Colonic mucosa (tissue), 4 donors: ENCODE data around the gene BMPER. TPM values are rescaled to one million over a fixed set of nuclear protein-coding genes. Genes with fewer than 3 reads are reported as not detected.

Source experiments
- DNase-seq: peaks from one replicate; pipeline ENCODE4 v3.0.0-alpha.2; 2020
- H3K27ac ChIP-seq: fragments of 200-600 bp; one replicate; pipeline ENCODE4 v1.8.0; 2021
- H3K27me3 ChIP-seq: fragments of 200-600 bp; one replicate; pipeline ENCODE4 v1.8.0; 2021
- H3K36me3 ChIP-seq: fragments of 200-600 bp; one replicate; pipeline ENCODE4 v1.8.0; 2021
- H3K4me1 ChIP-seq: fragments of 200-600 bp; one replicate; pipeline ENCODE4 v1.8.0; 2021; ENCODE audit warnings: mild to moderate bottlenecking
- H3K4me3 ChIP-seq: fragments of 200-600 bp; one replicate; pipeline ENCODE4 v1.8.0; 2021
- H3K9ac ChIP-seq, 2 donors: one replicate each; pipeline ENCODE4 v1.7.0; 2013; ENCODE audit warnings: control low read depth in 2 of 2, low read depth in 2 of 2, low read length in 2 of 2
- H3K9me3 ChIP-seq: fragments of 200-600 bp; one replicate; pipeline ENCODE4 v1.8.0; 2021
- intact Hi-C: fragments of 100-400 bp; cut with DNase I; formaldehyde crosslinking; loops from one replicate; pipeline ENCODE4 v1.14.1; 2022
- total RNA-seq, 2 donors: library from RNA; stranded (reverse); fragmentation: NEBNext Ultra II Directional in 1 of 2; extraction: Animal tissue kit (Norgen Biotek cat#: 25700) in 1 of 2; gene quantifications; one replicate each; pipeline ENCODE4 v1.2.1, GENCODE V29; 2021
- TF ChIP-seq, protein P1 (sequence below): fragments of 200-600 bp; IDR thresholded peaks from one replicate; pipeline ENCODE4 v1.8.0; 2022; ENCODE audit warnings: antibody characterized with exemption, mild to moderate bottlenecking
- donor health status: healthy.
- donor health status: DM: no; HTN: no; CAD: no.
- donor health status: DM: no; HTN: no; CAD: no.

Gene BMPER
- total RNA-seq, 2 donors from 2014 or later: 0.85 to 1.3 TPM

DNA sequence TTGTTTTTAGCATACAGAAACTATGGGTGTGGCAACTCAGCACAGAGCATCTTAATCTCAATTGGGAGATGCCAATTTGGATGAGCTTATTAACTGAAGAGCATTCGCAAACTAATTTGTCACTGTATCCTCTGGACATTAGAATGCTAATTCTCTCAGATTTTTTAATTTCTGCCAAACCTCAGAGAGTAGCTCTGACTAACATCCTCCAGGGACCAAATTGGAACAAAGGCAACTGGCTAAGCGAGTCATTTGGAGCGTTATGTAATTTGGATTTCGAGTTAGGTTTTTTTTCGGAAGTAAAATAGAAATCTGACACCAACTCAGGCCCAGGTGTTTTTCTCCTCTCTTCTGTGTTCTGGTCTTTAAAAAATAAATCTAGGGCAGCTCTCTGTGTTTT, 201.9 kb downstream of the BMPER start:
- intact Hi-C loops: no loop called here
- Histone ChIP-seq H3K9ac (no peak overlapping the region), H3K4me1 (no peaks in the 10 kb centered on the region), H3K27me3 (no peaks in the 10 kb centered on the region), H3K4me3 (no peak overlapping the region), H3K27ac (no peak overlapping the region), H3K36me3 (no peaks in the 10 kb centered on the region), H3K9me3 (no peaks in the 10 kb centered on the region)
- TF ChIP-seq, protein P1, sequence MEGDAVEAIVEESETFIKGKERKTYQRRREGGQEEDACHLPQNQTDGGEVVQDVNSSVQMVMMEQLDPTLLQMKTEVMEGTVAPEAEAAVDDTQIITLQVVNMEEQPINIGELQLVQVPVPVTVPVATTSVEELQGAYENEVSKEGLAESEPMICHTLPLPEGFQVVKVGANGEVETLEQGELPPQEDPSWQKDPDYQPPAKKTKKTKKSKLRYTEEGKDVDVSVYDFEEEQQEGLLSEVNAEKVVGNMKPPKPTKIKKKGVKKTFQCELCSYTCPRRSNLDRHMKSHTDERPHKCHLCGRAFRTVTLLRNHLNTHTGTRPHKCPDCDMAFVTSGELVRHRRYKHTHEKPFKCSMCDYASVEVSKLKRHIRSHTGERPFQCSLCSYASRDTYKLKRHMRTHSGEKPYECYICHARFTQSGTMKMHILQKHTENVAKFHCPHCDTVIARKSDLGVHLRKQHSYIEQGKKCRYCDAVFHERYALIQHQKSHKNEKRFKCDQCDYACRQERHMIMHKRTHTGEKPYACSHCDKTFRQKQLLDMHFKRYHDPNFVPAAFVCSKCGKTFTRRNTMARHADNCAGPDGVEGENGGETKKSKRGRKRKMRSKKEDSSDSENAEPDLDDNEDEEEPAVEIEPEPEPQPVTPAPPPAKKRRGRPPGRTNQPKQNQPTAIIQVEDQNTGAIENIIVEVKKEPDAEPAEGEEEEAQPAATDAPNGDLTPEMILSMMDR: no peak
- DNase-seq: no peak

DNA sequence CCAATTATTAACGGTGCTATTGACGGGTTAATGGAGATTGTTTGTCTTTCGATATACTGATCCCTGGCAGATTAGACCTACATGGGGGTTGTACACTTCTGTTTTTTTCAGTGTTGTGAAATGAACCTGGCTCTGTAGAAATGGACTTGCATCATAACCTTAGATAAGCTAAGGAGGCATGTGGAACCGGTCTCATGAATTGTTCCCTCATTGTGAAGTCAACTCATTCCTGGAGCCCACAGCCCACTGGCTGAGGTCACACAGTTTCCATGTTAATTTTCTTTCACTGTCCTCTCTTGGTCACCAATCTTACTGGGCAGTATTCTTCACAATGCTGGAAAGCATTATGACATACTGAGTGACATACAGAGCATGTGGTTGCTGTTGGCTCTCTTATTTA, 202.8 kb downstream of the BMPER start:
- intact Hi-C loops: no loop called here
- H3K4me1 ChIP-seq: no peaks in the 10 kb centered on the region
- H3K27me3 ChIP-seq: no peaks in the 10 kb centered on the region
- TF ChIP-seq, protein P1: no peak
- no peaks in the 10 kb centered on the region for H3K36me3 ChIP-seq
- DNase-seq: no peak
- no peak overlapping the region for H3K27ac ChIP-seq
- no peaks in the 10 kb centered on the region for H3K9me3 ChIP-seq
- H3K4me3 ChIP-seq: no peak overlapping the region
- H3K9ac ChIP-seq: no peak overlapping the region

- intact Hi-C loops: no loop called here
- TF ChIP-seq, protein P1: no peak
- no peaks in the 10 kb centered on the region for H3K27me3 ChIP-seq
- no peak overlapping the region for H3K4me3 ChIP-seq
- H3K9ac ChIP-seq: no peak overlapping the region
- H3K4me1 ChIP-seq: no peaks in the 10 kb centered on the region
- no peaks in the 10 kb centered on the region for H3K9me3 ChIP-seq
- no peaks in the 10 kb centered on the region for H3K36me3 ChIP-seq
- no peak overlapping the region for H3K27ac ChIP-seq
- DNase-seq: no peak
These were observed 204.8 kb downstream of the BMPER start for GRCh38 chr7:34109936-34110780.

DNA sequence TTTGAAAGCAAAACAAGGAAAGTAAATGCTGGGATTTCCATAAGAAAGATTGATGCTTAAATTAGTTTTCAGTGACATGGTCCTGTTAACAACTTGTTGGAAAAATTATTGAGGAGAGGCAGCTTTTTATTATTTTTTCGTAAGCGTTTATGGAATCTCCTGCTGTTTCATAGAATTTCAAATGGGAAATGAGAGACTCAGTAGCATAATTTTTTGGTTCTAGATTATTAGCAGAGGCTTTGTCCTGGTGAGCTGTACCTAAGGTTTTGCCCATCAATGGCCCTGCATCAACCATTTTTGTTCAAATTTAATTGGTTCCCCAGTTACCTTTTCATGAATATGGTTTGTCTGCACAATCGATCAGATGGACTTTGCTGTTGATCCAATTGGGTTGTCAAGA, 205.7 kb downstream of the BMPER start:
- Histone ChIP-seq H3K27me3 (no peaks in the 10 kb centered on the region), H3K36me3 (no peaks in the 10 kb centered on the region), H3K9ac (no peak overlapping the region), H3K9me3 (no peaks in the 10 kb centered on the region), H3K4me3 (no peak overlapping the region), H3K4me1 (no peaks in the 10 kb centered on the region), H3K27ac (no peak overlapping the region)
- no peak for DNase-seq
- intact Hi-C loops: no loop called here
- TF ChIP-seq, protein P1: no peak

DNA sequence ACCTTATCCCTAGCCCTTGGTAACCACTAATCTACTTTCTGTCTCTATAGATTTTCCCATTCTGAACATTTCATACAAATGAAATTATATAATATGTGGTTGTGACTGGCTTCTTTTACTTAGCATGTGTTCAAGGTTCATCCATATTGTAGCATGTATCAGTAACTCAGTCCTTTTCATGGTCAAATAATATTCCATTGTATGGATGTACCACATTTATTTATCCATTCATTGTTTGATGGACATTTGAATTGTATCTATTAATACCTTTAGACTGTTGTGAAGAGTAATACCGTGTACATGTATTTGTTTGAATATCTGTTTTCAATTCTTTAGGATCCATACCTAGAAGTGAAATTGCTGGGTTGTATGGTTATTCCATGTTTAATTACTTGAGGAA, 210.2 kb downstream of the BMPER start:
- H3K4me1 ChIP-seq: no peaks in the 10 kb centered on the region

More for the DNA sequence above, 210.2 kb downstream of the BMPER start:
- intact Hi-C loops: no loop called here
- H3K9ac ChIP-seq: no peak overlapping the region
- no peak overlapping the region for H3K27ac ChIP-seq
- H3K9me3 ChIP-seq: no peaks in the 10 kb centered on the region
- H3K4me3 ChIP-seq: no peak overlapping the region
- H3K36me3 ChIP-seq: no peaks in the 10 kb centered on the region
- no peak for DNase-seq
- H3K27me3 ChIP-seq: no peaks in the 10 kb centered on the region
- TF ChIP-seq, protein P1: no peak
